Right cardiac atrium (tissue), 5 donors: ENCODE measurements around the gene MPL. TPM values are rescaled to one million over a fixed set of nuclear protein-coding genes. Genes with fewer than 3 reads are reported as not detected.
A peak's percentile ranks its signal among the peaks of the same experiment; 100 is the strongest.

ENCODE experiments used
- ATAC-seq, 2 donors: fragments of 200-7000 bp; cut with Tn5 transposase; one replicate each; pipeline versions ENCODE4 v1.8.0 to v1.9.1; 2020; ENCODE audit warnings: moderate library complexity in 2 of 2, mild to moderate bottlenecking in 1 of 2
- DNase-seq, 3 donors: peaks; one replicate each; pipeline ENCODE4 v3.0.0-alpha.2; 2020
- H3K27ac ChIP-seq: one replicate; pipeline ENCODE4 v1.5.1; 2013; ENCODE audit warnings: mild to moderate bottlenecking, low read length, control low read depth, moderate library complexity
- H3K27me3 ChIP-seq: one replicate; pipeline ENCODE4 v1.6.1; 2013; ENCODE audit not compliant: control insufficient read depth, insufficient read depth
- H3K4me1 ChIP-seq: one replicate; pipeline ENCODE4 v1.6.1; 2013; ENCODE audit warnings: low read length; ENCODE audit not compliant: control insufficient read depth, insufficient read depth
- H3K4me3 ChIP-seq: one replicate; pipeline ENCODE4 v1.5.1; 2013; ENCODE audit warnings: low read length, control low read depth
- H3K9me3 ChIP-seq: one replicate; pipeline ENCODE4 v1.6.1; 2013; ENCODE audit warnings: low read length; ENCODE audit not compliant: control insufficient read depth
- WGBS: extraction: QIAGEN DNeasy Blood & Tissue Kit; methylation state at CpG from one replicate; pipeline ENCODE4 v1.1.7; 2013; 5-methylcytosine and 5-hydroxymethylcytosine counted together
- intact Hi-C, 4 donors: fragments of 100-400 bp; cut with DNase I; formaldehyde crosslinking; loops; one replicate each; pipeline versions ENCODE4 v1.11.0 to v1.14.0; 2022 to 2023
- polyA plus RNA-seq: library from polyadenylated mRNA; stranded (reverse); fragments of 200-250 nt; gene quantifications from one replicate; pipeline ENCODE4 v1.2.3, GENCODE V29; 2013
- total RNA-seq, 4 donors: library from RNA; stranded (reverse); fragmentation: NEBNext Ultra II Directional; extraction: Animal tissue kit (Norgen Biotek cat#: 25700); gene quantifications; one replicate each; pipeline ENCODE4 v1.2.1, GENCODE V29; 2021
- donor health status: healthy with polysubstance abuse.
- donor health status: DM: no; HTN: yes; CAD: no.
- donor health status: DM: no; HTN: no; CAD: no.
- donor health status: DM: no; HTN: yes; CAD: no; lungs with severe emphysema.
- donor health status: DM: yes; HTN: yes; CAD: no.

The MPL gene
- total and polyA plus RNA-seq, 5 donors = 0.18 to 1.4 (median 0.86) TPM

- DNase-seq = peak in 1 of 3 donors; percentile 64
- H3K4me1 ChIP-seq = peaks cover 19% of the 10 kb centered on the region
- H3K4me3 ChIP-seq = no peak overlapping the region
- intact Hi-C loops = no loop called here
- H3K27ac ChIP-seq = no peak overlapping the region
- no peaks in the 10 kb centered on the region for H3K9me3 ChIP-seq
- no peaks in the 10 kb centered on the region for H3K27me3 ChIP-seq
- no peak for ATAC-seq
- 85% methylated on average over 17 of the region's 17 CpGs for WGBS
Measured at GRCh38 chr1:43306688-43307457, 30.7 kb upstream of the MPL start.

GRCh38 chr1:43307458-43308158 lies 30.0 kb upstream of the MPL start:
- WGBS = 91% methylated on average over 9 of the region's 9 CpGs
- intact Hi-C loops = no loop called here
- Histone ChIP-seq H3K9me3 (no peaks in the 10 kb centered on the region), H3K4me3 (no peak overlapping the region), H3K4me1 (peaks cover 17% of the 10 kb centered on the region), H3K27ac (no peak overlapping the region), H3K27me3 (no peaks in the 10 kb centered on the region)
- ATAC-seq (no peak), DNase-seq (no peak)

- Histone ChIP-seq H3K9me3 (no peaks in the 10 kb centered on the region), H3K27ac (no peak overlapping the region), H3K27me3 (no peaks in the 10 kb centered on the region), H3K4me1 (peaks cover 8% of the 10 kb centered on the region), H3K4me3 (no peak overlapping the region)
- no peak for ATAC-seq
- intact Hi-C loops = no loop called here
- WGBS = 93% methylated on average over 20 of the region's 20 CpGs
- peak in 1 of 3 donors; percentile 26 for DNase-seq
Measured at GRCh38 chr1:43308635-43309404, 28.8 kb upstream of the MPL start.

- Histone ChIP-seq H3K9me3 (no peaks in the 10 kb centered on the region), H3K4me3 (no peak overlapping the region), H3K27me3 (no peaks in the 10 kb centered on the region), H3K4me1 (peaks cover under 1% of the 10 kb centered on the region), H3K27ac (no peak overlapping the region)
- intact Hi-C loops = no loop called here
- ATAC-seq = no peak
- 86% methylated on average over 13 of the region's 13 CpGs for WGBS
- peak in 1 of 3 donors; percentile 36 for DNase-seq
Measured at GRCh38 chr1:43309405-43310025, 28.1 kb upstream of the MPL start.

GRCh38 chr1:43311521-43311920 lies 26.1 kb upstream of the MPL start:
- no peaks in the 10 kb centered on the region for H3K4me1 ChIP-seq
- H3K9me3 ChIP-seq = no peaks in the 10 kb centered on the region
- no peaks in the 10 kb centered on the region for H3K27me3 ChIP-seq
- H3K27ac ChIP-seq = no peak overlapping the region
- ATAC-seq (no peak), DNase-seq (peak in 1 of 3 donors; percentile 35)
- 94% methylated on average over 9 of the region's 9 CpGs for WGBS
- intact Hi-C loops = no loop called here
- no peak overlapping the region for H3K4me3 ChIP-seq

- H3K4me3 ChIP-seq = no peak overlapping the region
- intact Hi-C loops = no loop called here
- DNase-seq (no peak), ATAC-seq (no peak)
- 91% methylated on average over 19 of the region's 19 CpGs for whole genome bisulfite sequencing
- no peaks in the 10 kb centered on the region for H3K27me3 ChIP-seq
- H3K9me3 ChIP-seq = no peaks in the 10 kb centered on the region
- H3K27ac ChIP-seq = no peak overlapping the region
- H3K4me1 ChIP-seq = no peaks in the 10 kb centered on the region
Measured at GRCh38 chr1:43312212-43312623, 25.4 kb upstream of the MPL start.

- no peak overlapping the region for H3K4me3 ChIP-seq
- intact Hi-C loops = no loop called here
- no peaks in the 10 kb centered on the region for H3K9me3 ChIP-seq
- no peaks in the 10 kb centered on the region for H3K4me1 ChIP-seq
- no peak for ATAC-seq
- H3K27ac ChIP-seq = no peak overlapping the region
- WGBS = 92% methylated on average over 24 of the region's 24 CpGs
- H3K27me3 ChIP-seq = no peaks in the 10 kb centered on the region
- no peak for DNase-seq
Measured at GRCh38 chr1:43312663-43313515, 24.7 kb upstream of the MPL start.

- H3K27me3 ChIP-seq = no peaks in the 10 kb centered on the region
- intact Hi-C loops = no loop called here
- H3K27ac ChIP-seq = no peak overlapping the region
- peaks cover 3% of the 10 kb centered on the region for H3K4me1 ChIP-seq
- ATAC-seq (no peak), DNase-seq (no peak)
- H3K4me3 ChIP-seq = no peak overlapping the region
- no peaks in the 10 kb centered on the region for H3K9me3 ChIP-seq
- 95% methylated on average over 10 of the region's 10 CpGs for WGBS
Measured at GRCh38 chr1:43313771-43314170, 23.8 kb upstream of the MPL start.

GRCh38 chr1:43314233-43314632 lies 23.4 kb upstream of the MPL start:
- ATAC-seq = no peak
- no peak overlapping the region for H3K27ac ChIP-seq
- WGBS = 94% methylated on average over 5 of the region's 5 CpGs
- no peak for DNase-seq
- no peak overlapping the region for H3K4me3 ChIP-seq
- intact Hi-C loops = no loop called here
- peaks cover 3% of the 10 kb centered on the region for H3K4me1 ChIP-seq
- no peaks in the 10 kb centered on the region for H3K27me3 ChIP-seq
- no peaks in the 10 kb centered on the region for H3K9me3 ChIP-seq

- intact Hi-C loops = no loop called here
- 88% methylated on average over 3 of the region's 3 CpGs for WGBS
- H3K4me3 ChIP-seq = no peak overlapping the region
- no peaks in the 10 kb centered on the region for H3K9me3 ChIP-seq
- peaks cover 3% of the 10 kb centered on the region for H3K4me1 ChIP-seq
- DNase-seq (no peak), ATAC-seq (no peak)
- no peaks in the 10 kb centered on the region for H3K27me3 ChIP-seq
- H3K27ac ChIP-seq = no peak overlapping the region
Measured at GRCh38 chr1:43315481-43315880, 22.1 kb upstream of the MPL start.
